Ovary (tissue), 3 donors: ENCODE measurements around the gene SURF1.

ENCODE experiments used
- CTCF ChIP-seq, 3 donors: fragments of 450-650 bp in 2 of 3; fragments of 200-600 bp in 1 of 3; IDR thresholded peaks; one replicate each; pipeline versions ENCODE4 v1.5.1 to v1.8.0; 2016 to 2022; ENCODE audit warnings: antibody characterized with exemption in 3 of 3, mild to moderate bottlenecking in 1 of 3
- POLR2A ChIP-seq: fragments of 450-650 bp; IDR thresholded peaks from one replicate; pipeline ENCODE4 v1.6.1; 2017; ENCODE audit warnings: antibody characterized with exemption, mild to moderate bottlenecking, moderate library complexity
- donor health status: DM: no; HTN: no; CAD: no.

- TF ChIP-seq POLR2A (no peak), CTCF (IDR thresholded peaks at IDR 0.05) (no peak)
Measured at GRCh38 chr9:133333566-133333965, 22.7 kb downstream of the SURF1 start.
